Activated T-helper 2 cell treated with anti-CD3 and anti-CD28 coated beads, Interferon-gamma antibody, Interleukin-2, Interleukin-4, amounts not matched to agents 10 μg/mL and 5 μg/mL and 100 μg/mL, durations not matched to agents 14 hours and 24 hours and 36 hours (primary cell): ENCODE measurements around the gene EVA1A. TPM values are rescaled to one million over a fixed set of nuclear protein-coding genes. Genes with fewer than 3 reads are reported as not detected.
A peak's percentile ranks its signal among the peaks of the same experiment; 100 is the strongest.

ENCODE experiments used
- DNase-seq: peaks from one replicate; pipeline ENCODE4 v3.0.0; 2021; ENCODE audit warnings: low spot score
- H3K27ac Mint-ChIP-seq: one replicate; pipeline ENCODE4 v1.8.0; 2021; ENCODE audit warnings: mixed read lengths
- H3K27me3 Mint-ChIP-seq: one replicate; pipeline ENCODE4 v1.8.0; 2021; ENCODE audit warnings: low read depth, mixed read lengths
- H3K36me3 Mint-ChIP-seq: one replicate; pipeline ENCODE4 v1.8.0; 2021; ENCODE audit warnings: low read depth, mixed read lengths
- H3K4me1 Mint-ChIP-seq: one replicate; pipeline ENCODE4 v1.8.0; 2021; ENCODE audit warnings: low read depth, mixed read lengths
- H3K4me3 Mint-ChIP-seq: one replicate; pipeline ENCODE4 v1.8.0; 2021; ENCODE audit warnings: low read depth, mild to moderate bottlenecking, moderate library complexity, mixed read lengths
- H3K9me3 Mint-ChIP-seq: one replicate; pipeline ENCODE4 v1.8.0; 2021; ENCODE audit warnings: mixed read lengths
- intact Hi-C: fragments of 100-400 bp; cut with micrococcal nuclease; formaldehyde crosslinking; loops from one replicate; pipeline ENCODE4 v1.15.1; 2023
- total RNA-seq: library from RNA; stranded (reverse); gene quantifications from 2 replicates; pipeline ENCODE4 v1.2.3, GENCODE V29; 2022

The EVA1A gene
- total RNA-seq, 1 donor from 2014 or later: not detected

DNA sequence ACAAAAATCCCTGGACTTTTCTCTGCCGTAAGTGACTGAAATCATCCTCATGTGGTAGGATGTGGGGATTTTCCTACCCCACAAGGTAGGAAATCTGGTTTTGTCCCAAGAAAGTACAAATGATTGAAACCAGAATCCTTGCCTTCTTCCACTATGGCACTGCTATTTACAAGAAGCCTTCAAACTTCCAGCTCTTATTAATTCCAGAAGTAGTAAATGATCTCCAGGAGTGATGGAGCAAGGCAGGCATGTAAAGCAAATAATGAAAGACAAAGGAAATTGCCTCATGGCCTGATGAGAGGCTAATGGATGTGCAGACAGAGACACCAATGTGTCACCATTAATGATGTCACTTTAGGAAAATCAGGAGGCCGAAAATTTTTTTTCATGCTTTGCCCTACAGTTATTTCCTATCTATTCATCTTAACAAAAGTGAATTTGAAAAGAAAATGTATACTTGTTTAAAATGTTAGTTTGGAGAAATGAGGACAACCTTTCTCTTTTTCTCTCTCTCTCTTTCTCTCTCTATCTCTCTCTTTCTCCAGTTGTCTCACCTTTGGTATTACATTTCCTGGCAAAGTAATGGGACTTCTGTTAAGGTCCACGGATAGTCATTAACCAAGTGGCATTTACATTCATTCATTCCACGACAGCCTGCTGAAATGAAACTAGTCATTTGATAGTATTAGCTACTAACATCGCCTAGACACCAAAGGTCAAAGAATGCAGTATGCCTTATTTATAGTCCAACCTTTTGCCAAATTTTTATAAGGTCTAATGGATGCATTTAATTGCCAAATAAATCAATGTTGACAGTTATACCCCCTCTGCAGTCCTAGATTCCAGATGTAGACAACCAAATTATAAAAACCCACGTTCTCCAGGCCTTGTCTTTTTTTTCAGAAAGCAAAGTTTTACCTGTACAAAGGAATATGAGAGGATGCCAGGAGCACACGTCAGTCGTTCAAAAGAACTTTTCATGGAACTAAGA, 5.0 kb upstream of the EVA1A start:
- H3K36me3 Mint-ChIP-seq: no peaks in the 10 kb centered on the region
- DNase-seq: no peak
- no peak overlapping the region for H3K4me3 Mint-ChIP-seq
- H3K27me3 Mint-ChIP-seq: peaks cover 62% of the 10 kb centered on the region
- intact Hi-C loops: no loop called here
- H3K9me3 Mint-ChIP-seq: no peaks in the 10 kb centered on the region
- peaks cover 29% of the 10 kb centered on the region for H3K4me1 Mint-ChIP-seq
- H3K27ac Mint-ChIP-seq: no peak overlapping the region

DNA sequence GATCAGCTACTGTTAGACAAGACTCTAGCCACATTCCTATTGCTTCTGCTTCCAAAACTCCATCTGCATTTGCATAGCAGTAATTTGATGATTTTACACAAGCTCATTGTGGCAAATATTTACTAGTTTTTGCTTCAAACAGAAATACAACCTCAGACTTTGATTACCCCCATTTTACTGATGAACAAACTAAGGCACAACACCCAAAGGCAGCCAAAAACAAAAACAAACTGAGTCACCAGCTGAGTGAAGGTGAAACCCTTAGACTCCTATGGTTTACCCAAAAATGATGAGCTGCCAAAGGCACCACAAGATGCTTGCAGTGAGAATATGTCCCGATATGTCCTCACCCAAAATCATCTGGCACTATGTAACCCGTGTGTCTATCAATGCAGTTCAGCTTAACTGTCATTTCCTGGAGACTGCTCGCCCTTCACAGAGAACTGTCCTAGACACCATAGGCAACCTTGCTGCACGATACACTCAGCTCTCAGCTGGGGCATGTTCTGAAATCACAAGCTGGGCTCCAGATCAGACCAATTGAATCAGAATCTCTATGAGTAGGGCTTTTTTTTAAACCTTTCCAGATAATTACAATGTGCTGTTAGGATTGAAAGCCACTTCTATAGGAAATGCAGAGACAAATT, 4.1 kb upstream of the EVA1A start:
- no peak for DNase-seq
- no peak overlapping the region for H3K4me3 Mint-ChIP-seq
- no peak overlapping the region for H3K27ac Mint-ChIP-seq
- peaks cover 65% of the 10 kb centered on the region for H3K27me3 Mint-ChIP-seq
- no peaks in the 10 kb centered on the region for H3K36me3 Mint-ChIP-seq
- H3K9me3 Mint-ChIP-seq: no peaks in the 10 kb centered on the region
- intact Hi-C loops: loop anchor here (5.0 kb wide), 1 partner anchor 42 kb away; no protein-coding TSS in a partner anchor
- H3K4me1 Mint-ChIP-seq: peaks cover 33% of the 10 kb centered on the region

- H3K4me1 Mint-ChIP-seq: peaks cover 33% of the 10 kb centered on the region
- peaks cover 64% of the 10 kb centered on the region for H3K27me3 Mint-ChIP-seq
- H3K27ac Mint-ChIP-seq: no peak overlapping the region
- no peak overlapping the region for H3K4me3 Mint-ChIP-seq
- DNase-seq: no peak
- intact Hi-C loops: loop anchor here (5.0 kb wide), 1 partner anchor 43 kb away; no protein-coding TSS in a partner anchor
- H3K36me3 Mint-ChIP-seq: no peaks in the 10 kb centered on the region
- H3K9me3 Mint-ChIP-seq: no peaks in the 10 kb centered on the region
Measured at GRCh38 chr2:75564026-75564688, 3.4 kb upstream of the EVA1A start.

DNA sequence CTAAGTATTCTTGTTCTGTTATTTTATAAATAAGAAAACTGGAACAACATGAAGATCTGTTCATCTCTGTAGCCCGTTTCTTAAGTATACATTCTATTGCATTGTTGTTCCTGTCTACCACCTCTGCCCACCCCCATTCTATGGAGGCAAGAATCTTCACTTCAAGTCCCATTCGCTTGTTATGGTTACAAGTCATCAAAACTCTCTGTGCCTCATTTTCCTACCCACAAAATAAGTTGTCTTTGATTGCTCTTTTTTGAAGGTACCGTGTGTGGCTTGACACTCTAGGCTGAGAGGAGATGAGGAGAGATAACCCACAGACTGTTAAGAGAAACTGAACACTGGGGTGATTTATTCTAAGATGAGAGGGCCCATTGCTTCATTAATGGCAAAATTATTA, 2.9 kb upstream of the EVA1A start:
- no peaks in the 10 kb centered on the region for H3K36me3 Mint-ChIP-seq
- peaks cover 67% of the 10 kb centered on the region for H3K27me3 Mint-ChIP-seq
- DNase-seq: no peak
- H3K27ac Mint-ChIP-seq: no peak overlapping the region
- no peaks in the 10 kb centered on the region for H3K9me3 Mint-ChIP-seq
- H3K4me3 Mint-ChIP-seq: no peak overlapping the region
- intact Hi-C loops: loop anchor here (5.0 kb wide), 1 partner anchor 44 kb away; no protein-coding TSS in a partner anchor
- H3K4me1 Mint-ChIP-seq: peaks cover 33% of the 10 kb centered on the region

DNA sequence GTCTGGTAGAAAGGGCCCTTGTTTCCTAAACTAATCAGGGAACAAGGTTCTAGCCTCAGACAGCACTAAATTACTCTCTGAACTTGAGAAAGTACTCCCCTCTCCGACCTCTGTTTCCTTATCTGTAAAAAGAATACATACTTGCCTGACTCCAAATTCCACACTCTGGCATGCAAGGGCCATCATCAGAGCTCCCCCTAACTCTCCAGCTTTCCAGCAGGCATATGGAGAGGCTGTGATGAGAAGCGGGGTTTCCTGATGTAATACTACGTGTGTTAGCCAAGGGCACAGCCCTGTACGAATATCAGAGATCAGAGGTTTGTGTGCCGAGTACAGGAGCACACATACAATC, 1.8 kb upstream of the EVA1A start:
- Mint-ChIP-seq H3K4me1 (peaks cover 31% of the 10 kb centered on the region), H3K27ac (no peak overlapping the region), H3K4me3 (no peak overlapping the region), H3K9me3 (no peaks in the 10 kb centered on the region), H3K27me3 (peaks cover 68% of the 10 kb centered on the region), H3K36me3 (no peaks in the 10 kb centered on the region)
- no peak for DNase-seq
- intact Hi-C loops: loop anchor here (5.0 kb wide), 1 partner anchor 45 kb away; no protein-coding TSS in a partner anchor

DNA sequence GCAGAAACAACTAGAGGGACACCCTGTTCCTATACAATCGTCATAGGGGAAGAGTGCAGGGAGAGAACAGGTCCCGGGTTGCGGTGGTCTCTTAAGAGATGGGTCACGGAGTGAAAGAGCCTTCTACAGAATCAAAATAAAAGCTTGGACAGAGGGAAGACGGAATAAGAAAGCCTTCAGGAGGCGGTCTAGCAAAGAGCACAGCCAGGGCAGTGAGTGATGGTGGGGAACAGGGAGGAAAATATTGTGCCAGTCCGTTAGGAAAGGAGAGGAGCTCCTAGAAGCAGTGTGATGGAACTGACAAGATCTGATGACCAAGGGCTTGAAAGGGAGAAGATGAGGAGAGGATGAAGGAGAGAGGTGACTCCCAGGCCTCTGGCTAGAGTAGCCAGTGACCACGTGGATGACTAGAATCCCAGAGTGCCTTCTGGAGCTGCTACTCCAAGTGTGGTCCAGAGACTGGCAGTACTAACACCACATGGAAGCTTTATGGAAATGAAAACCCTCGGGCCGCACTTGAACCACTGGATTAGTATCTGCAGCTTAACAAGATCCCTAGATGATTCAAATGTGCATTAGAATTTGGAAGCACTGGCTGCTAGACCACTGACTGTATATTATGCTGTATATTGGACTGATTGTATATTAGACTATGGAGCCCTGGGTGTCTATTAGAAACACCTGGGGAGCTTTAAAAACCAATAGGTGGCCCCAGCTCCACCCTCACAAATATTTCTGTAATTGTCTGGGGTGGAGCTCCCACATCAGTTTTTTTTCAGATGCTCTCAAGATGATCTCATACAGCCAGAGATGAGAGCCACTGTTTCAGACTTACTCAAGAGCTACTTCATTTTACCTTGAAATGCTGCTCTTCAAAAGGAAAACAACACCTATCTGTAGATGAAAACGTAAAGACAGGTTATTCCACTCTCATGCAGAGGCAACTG, 1.1 kb upstream of the EVA1A start:
- peaks cover 66% of the 10 kb centered on the region for H3K27me3 Mint-ChIP-seq

GRCh38 chr2:75560022-75560767, 544 bp downstream of the EVA1A start:
- H3K4me1 Mint-ChIP-seq: peaks cover 24% of the 10 kb centered on the region
- no peak overlapping the region for H3K27ac Mint-ChIP-seq
- intact Hi-C loops: loop anchor here (5.0 kb wide), 1 partner anchor 47 kb away; no protein-coding TSS in a partner anchor
- H3K4me3 Mint-ChIP-seq: peak overlapping the region; percentile 81
- peaks cover 68% of the 10 kb centered on the region for H3K27me3 Mint-ChIP-seq
- no peaks in the 10 kb centered on the region for H3K9me3 Mint-ChIP-seq
- H3K36me3 Mint-ChIP-seq: no peaks in the 10 kb centered on the region
- DNase-seq: no peak

More for the DNA sequence above, 1.1 kb upstream of the EVA1A start:
- no peak overlapping the region for H3K27ac Mint-ChIP-seq
- H3K36me3 Mint-ChIP-seq: no peaks in the 10 kb centered on the region
- H3K4me1 Mint-ChIP-seq: peaks cover 28% of the 10 kb centered on the region
- intact Hi-C loops: loop anchor here (5.0 kb wide), 1 partner anchor 45 kb away; no protein-coding TSS in a partner anchor
- H3K9me3 Mint-ChIP-seq: no peaks in the 10 kb centered on the region
- DNase-seq: no peak
- H3K4me3 Mint-ChIP-seq: no peak overlapping the region

- no peaks in the 10 kb centered on the region for H3K36me3 Mint-ChIP-seq
- H3K9me3 Mint-ChIP-seq: no peaks in the 10 kb centered on the region
- H3K4me3 Mint-ChIP-seq: peak overlapping the region; percentile 81
- intact Hi-C loops: loop anchor here (5.0 kb wide), 1 partner anchor 48 kb away; no protein-coding TSS in a partner anchor
- H3K4me1 Mint-ChIP-seq: peaks cover 18% of the 10 kb centered on the region
- H3K27ac Mint-ChIP-seq: no peak overlapping the region
- no peak for DNase-seq
- H3K27me3 Mint-ChIP-seq: peaks cover 66% of the 10 kb centered on the region
Measured at GRCh38 chr2:75559680-75560021, 1.1 kb downstream of the EVA1A start.

DNA sequence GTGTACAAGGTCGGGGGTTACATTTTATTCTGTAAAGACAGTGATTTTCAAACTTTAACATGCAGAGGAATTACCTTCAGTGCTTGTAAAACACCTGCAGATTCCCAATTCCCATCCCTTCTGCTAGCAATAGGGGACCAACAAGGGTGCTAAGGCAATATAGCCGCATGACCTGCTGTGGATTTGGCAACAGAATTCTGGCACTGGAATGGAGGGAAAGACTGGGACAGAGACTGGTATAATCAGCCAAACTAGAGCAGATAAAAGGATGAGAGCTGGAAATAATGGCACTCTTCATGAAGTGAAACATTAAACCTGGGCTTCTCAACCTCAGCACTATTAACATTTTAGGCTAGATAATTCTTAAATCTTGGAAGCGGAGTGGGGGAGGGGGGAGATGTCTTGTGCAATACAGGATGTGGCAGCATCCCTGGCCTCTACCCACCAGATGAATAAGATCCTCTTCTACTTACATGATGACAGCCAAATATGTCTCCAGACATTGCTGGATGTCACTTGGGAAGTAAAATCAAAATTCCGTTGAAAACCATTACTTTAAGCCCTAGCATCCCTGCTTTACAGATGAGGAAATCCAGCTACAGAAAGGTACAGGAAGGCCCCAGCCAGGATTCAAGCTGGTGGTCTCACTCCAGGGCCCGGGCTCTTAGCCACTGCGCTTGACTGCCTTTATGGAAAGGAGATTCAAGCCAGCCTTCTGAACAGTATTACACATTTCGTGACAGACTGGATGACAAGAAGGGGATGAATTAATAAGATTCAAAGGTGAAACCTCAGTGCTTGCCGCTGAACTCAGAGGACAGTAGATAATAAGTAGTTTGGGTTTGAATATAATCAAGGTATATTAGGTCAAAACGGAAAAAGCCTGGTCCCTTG, 1.7 kb downstream of the EVA1A start:
- no peaks in the 10 kb centered on the region for H3K9me3 Mint-ChIP-seq
- no peak overlapping the region for H3K4me3 Mint-ChIP-seq
- H3K27me3 Mint-ChIP-seq: peaks cover 64% of the 10 kb centered on the region
- intact Hi-C loops: no loop called here
- H3K4me1 Mint-ChIP-seq: peaks cover 15% of the 10 kb centered on the region
- DNase-seq: no peak
- no peak overlapping the region for H3K27ac Mint-ChIP-seq
- no peaks in the 10 kb centered on the region for H3K36me3 Mint-ChIP-seq

DNA sequence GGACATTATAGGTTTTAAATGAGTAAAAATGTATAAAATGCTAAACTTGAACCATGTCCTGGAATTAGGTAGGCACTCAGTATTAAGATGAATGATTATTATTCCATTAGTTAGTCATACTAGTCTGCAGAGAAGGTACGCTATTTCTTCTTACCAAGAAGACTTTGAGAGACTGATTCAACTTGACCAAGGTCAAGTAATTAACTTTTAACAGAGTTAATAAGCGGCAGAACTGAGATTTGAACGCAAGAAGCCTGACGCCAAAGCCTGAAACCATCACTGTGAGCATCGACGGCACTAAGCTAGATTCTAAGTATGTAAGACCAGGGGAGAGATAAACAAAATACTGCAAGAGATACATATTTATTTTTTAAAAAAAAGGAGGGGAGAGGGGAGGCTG, 2.6 kb downstream of the EVA1A start:
- no peaks in the 10 kb centered on the region for H3K36me3 Mint-ChIP-seq
- H3K27ac Mint-ChIP-seq: no peak overlapping the region
- DNase-seq: no peak
- H3K4me1 Mint-ChIP-seq: peaks cover 9% of the 10 kb centered on the region
- intact Hi-C loops: no loop called here
- peaks cover 59% of the 10 kb centered on the region for H3K27me3 Mint-ChIP-seq
- no peaks in the 10 kb centered on the region for H3K9me3 Mint-ChIP-seq
- H3K4me3 Mint-ChIP-seq: no peak overlapping the region
